ENCODE data around the gene GPRIN3.

Gene GPRIN3

GRCh38 chr4:89305712-89306437, 1.7 kb downstream of the GPRIN3 start:
- Histone ChIP-seq H3K4me2 (ENCODE audit: insufficient read depth, low read length) (no peak overlapping the region), H3K79me2 (ENCODE audit: insufficient read depth, low read length) (no peaks in the 10 kb centered on the region), H3K9me3 (ENCODE audit: insufficient read depth, low read length, severe bottlenecking) (no peaks in the 10 kb centered on the region), H3K36me3 (ENCODE audit: insufficient read depth, low read length) (no peaks in the 10 kb centered on the region), H4K20me1 (ENCODE audit: insufficient read depth, low read length) (no peaks in the 10 kb centered on the region), H3K27me3 (ENCODE audit: insufficient read depth, low read length, poor library complexity) (peaks cover 23% of the 10 kb centered on the region), H2AFZ (ENCODE audit: low read depth, low read length) (no peak overlapping the region), H3K9ac (ENCODE audit: low read depth, low read length) (no peak overlapping the region), H3K4me1 (ENCODE audit: insufficient read depth, low read length) (peaks cover 10% of the 10 kb centered on the region; the same call in 1 of the 2 replicates), H3K4me3 (ENCODE audit: low read depth in 1 of 2, low read length in 2 of 2) (no peak overlapping the region), H3K27ac (ENCODE audit: low read length) (no peak overlapping the region)
- TF ChIP-seq CTCF (IDR thresholded peaks at IDR 0.05; ENCODE audit: borderline replicate concordance, extremely low read depth, low read length, poor library complexity, severe bottlenecking) (no peak), EZH2 (IDR thresholded peaks at IDR 0.05; ENCODE audit: borderline replicate concordance, low read depth, low read length, severe bottlenecking) (no peak)
- no peak for ATAC-seq (ENCODE audit: insufficient read depth, low read depth)
- no peak for DNase-seq

GRCh38 chr4:89305028-89305427, 2.6 kb downstream of the GPRIN3 start:
- ATAC-seq (ENCODE audit: insufficient read depth, low read depth) = no peak
- Histone ChIP-seq H2AFZ (ENCODE audit: low read depth, low read length) (no peak overlapping the region), H3K9ac (ENCODE audit: low read depth, low read length) (no peak overlapping the region), H3K9me3 (ENCODE audit: insufficient read depth, low read length, severe bottlenecking) (no peaks in the 10 kb centered on the region), H3K4me1 (ENCODE audit: insufficient read depth, low read length) (peaks cover 11% of the 10 kb centered on the region; the same call in 1 of the 2 replicates), H3K4me2 (ENCODE audit: insufficient read depth, low read length) (no peak overlapping the region), H3K4me3 (ENCODE audit: low read depth in 1 of 2, low read length in 2 of 2) (no peak overlapping the region), H3K27ac (ENCODE audit: low read length) (no peak overlapping the region), H3K27me3 (ENCODE audit: insufficient read depth, low read length, poor library complexity) (peaks cover 23% of the 10 kb centered on the region), H3K79me2 (ENCODE audit: insufficient read depth, low read length) (no peaks in the 10 kb centered on the region), H3K36me3 (ENCODE audit: insufficient read depth, low read length) (no peaks in the 10 kb centered on the region), H4K20me1 (ENCODE audit: insufficient read depth, low read length) (no peaks in the 10 kb centered on the region)
- no peak for TF ChIP-seq EZH2 (IDR thresholded peaks at IDR 0.05; ENCODE audit: borderline replicate concordance, low read depth, low read length, severe bottlenecking)
- no peak for TF ChIP-seq CTCF (IDR thresholded peaks at IDR 0.05; ENCODE audit: borderline replicate concordance, extremely low read depth, low read length, poor library complexity, severe bottlenecking)
- no peak for DNase-seq

GRCh38 chr4:89303814-89304388, 3.7 kb downstream of the GPRIN3 start:
- Histone ChIP-seq H3K27ac (ENCODE audit: low read length) (no peak overlapping the region), H2AFZ (ENCODE audit: low read depth, low read length) (no peak overlapping the region), H3K36me3 (ENCODE audit: insufficient read depth, low read length) (no peaks in the 10 kb centered on the region), H3K9me3 (ENCODE audit: insufficient read depth, low read length, severe bottlenecking) (no peaks in the 10 kb centered on the region), H3K4me3 (ENCODE audit: low read depth in 1 of 2, low read length in 2 of 2) (no peak overlapping the region), H3K4me2 (ENCODE audit: insufficient read depth, low read length) (no peak overlapping the region), H3K4me1 (ENCODE audit: insufficient read depth, low read length) (peaks cover 22% of the 10 kb centered on the region), H4K20me1 (ENCODE audit: insufficient read depth, low read length) (no peaks in the 10 kb centered on the region), H3K79me2 (ENCODE audit: insufficient read depth, low read length) (no peaks in the 10 kb centered on the region), H3K27me3 (ENCODE audit: insufficient read depth, low read length, poor library complexity) (peaks cover 23% of the 10 kb centered on the region), H3K9ac (ENCODE audit: low read depth, low read length) (no peak overlapping the region)
- DNase-seq (no peak), ATAC-seq (ENCODE audit: insufficient read depth, low read depth) (no peak)
- TF ChIP-seq EZH2 (IDR thresholded peaks at IDR 0.05; ENCODE audit: borderline replicate concordance, low read depth, low read length, severe bottlenecking) (no peak), CTCF (IDR thresholded peaks at IDR 0.05; ENCODE audit: borderline replicate concordance, extremely low read depth, low read length, poor library complexity, severe bottlenecking) (no peak)

Measured in DND-41 (cell line).